ENCODE measurements around the gene MBNL1. TPM values are rescaled to one million over a fixed set of nuclear protein-coding genes. Genes with fewer than 3 reads are reported as not detected.
A peak's percentile ranks its signal among the peaks of the same experiment; 100 is the strongest.
"Not testable (repeated sequence)": the region's sequence is repeated elsewhere in the genome, so short reads cannot be mapped to it uniquely, and the experiment has no call there.

MBNL1 gene
- total RNA-seq, 6 experiments from 2014 or later, result 200 to 291 (median 244) TPM

GRCh38 chr3:152365126-152365525 lies 96.4 kb downstream of the MBNL1 start:
- no peak for DNase-seq
- Mint-ChIP-seq H3K9me3 (peaks cover 14% of the 10 kb centered on the region), H3K36me3 (ENCODE audit: low read depth) (peaks cover 68% of the 10 kb centered on the region), H3K27ac (no peak overlapping the region), H3K4me1 (ENCODE audit: low read depth) (peaks cover 95% of the 10 kb centered on the region), H3K27me3 (ENCODE audit: insufficient read depth) (peaks cover 6% of the 10 kb centered on the region), H3K4me3 (no peak overlapping the region)
- TF ChIP-seq, protein P1, sequence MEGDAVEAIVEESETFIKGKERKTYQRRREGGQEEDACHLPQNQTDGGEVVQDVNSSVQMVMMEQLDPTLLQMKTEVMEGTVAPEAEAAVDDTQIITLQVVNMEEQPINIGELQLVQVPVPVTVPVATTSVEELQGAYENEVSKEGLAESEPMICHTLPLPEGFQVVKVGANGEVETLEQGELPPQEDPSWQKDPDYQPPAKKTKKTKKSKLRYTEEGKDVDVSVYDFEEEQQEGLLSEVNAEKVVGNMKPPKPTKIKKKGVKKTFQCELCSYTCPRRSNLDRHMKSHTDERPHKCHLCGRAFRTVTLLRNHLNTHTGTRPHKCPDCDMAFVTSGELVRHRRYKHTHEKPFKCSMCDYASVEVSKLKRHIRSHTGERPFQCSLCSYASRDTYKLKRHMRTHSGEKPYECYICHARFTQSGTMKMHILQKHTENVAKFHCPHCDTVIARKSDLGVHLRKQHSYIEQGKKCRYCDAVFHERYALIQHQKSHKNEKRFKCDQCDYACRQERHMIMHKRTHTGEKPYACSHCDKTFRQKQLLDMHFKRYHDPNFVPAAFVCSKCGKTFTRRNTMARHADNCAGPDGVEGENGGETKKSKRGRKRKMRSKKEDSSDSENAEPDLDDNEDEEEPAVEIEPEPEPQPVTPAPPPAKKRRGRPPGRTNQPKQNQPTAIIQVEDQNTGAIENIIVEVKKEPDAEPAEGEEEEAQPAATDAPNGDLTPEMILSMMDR (IDR thresholded peaks at IDR 0.05), result no peak

DNA sequence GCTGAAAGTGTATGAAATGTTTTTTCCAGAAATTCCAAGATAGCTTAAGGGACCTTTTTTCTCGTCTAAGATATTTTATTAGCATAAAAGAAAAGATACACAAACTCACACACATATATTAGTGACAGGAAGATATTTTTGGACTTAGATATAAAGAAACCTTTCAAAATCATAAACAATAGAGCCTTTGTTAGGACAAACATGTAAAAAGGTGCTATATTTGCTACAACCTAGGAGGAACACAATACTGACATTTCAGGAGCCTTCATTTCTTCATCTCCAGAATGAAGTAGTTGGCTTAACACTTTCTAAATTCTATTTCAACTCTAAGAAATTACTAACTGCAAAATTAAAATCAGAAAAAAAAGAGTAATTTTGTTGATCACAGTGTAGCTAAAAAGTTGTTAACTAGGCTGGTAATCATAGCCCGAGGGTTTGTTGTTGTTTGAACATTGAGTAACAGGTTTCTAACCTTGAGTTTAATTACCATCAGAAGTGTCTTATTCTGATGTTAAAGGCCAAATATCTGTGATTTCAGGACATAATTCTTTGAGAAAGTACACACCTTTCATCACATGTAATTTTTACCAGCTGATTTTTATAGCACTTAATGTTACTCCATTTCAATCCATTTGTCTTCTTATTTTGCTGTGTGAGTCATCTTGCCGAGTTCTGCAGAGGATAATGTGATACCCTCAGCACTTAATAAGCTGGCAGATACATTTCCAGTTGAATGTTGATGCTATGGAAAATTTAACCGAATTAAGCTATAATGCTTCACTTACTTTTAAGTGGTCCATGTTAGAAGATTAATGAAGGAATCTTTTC lies 97.3 kb downstream of the MBNL1 start:
- H3K9me3 Mint-ChIP-seq, result peaks cover 14% of the 10 kb centered on the region
- peaks cover 5% of the 10 kb centered on the region for H3K27me3 Mint-ChIP-seq (ENCODE audit: insufficient read depth)
- H3K36me3 Mint-ChIP-seq (ENCODE audit: low read depth), result peaks cover 68% of the 10 kb centered on the region
- DNase-seq, result peak; percentile 20
- H3K4me3 Mint-ChIP-seq, result no peak overlapping the region
- H3K4me1 Mint-ChIP-seq (ENCODE audit: low read depth), result peaks cover 95% of the 10 kb centered on the region
- TF ChIP-seq, protein P1 (IDR thresholded peaks at IDR 0.05), result no peak
- no peak overlapping the region; the same call in 1 of the 2 replicates for H3K27ac Mint-ChIP-seq

GRCh38 chr3:152367192-152367591 lies 98.5 kb downstream of the MBNL1 start:
- not testable (repeated sequence) for H3K27ac Mint-ChIP-seq; DNase-seq; H3K27me3 Mint-ChIP-seq (ENCODE audit: insufficient read depth)
- Mint-ChIP-seq H3K4me1 (ENCODE audit: low read depth) (peaks cover 92% of the 10 kb centered on the region), H3K36me3 (ENCODE audit: low read depth) (peaks cover 71% of the 10 kb centered on the region), H3K4me3 (peak overlapping the region; percentile 23; the same call in 1 of the 2 replicates), H3K9me3 (peaks cover 14% of the 10 kb centered on the region)

GRCh38 chr3:152372633-152373032 lies 103.9 kb downstream of the MBNL1 start:
- H3K4me1 Mint-ChIP-seq (ENCODE audit: low read depth), result peaks cover 92% of the 10 kb centered on the region
- not testable (repeated sequence) for H3K4me3 Mint-ChIP-seq; H3K9me3 Mint-ChIP-seq; H3K27me3 Mint-ChIP-seq (ENCODE audit: insufficient read depth); DNase-seq
- H3K27ac Mint-ChIP-seq, result peak overlapping the region; percentile 24; the same call in 1 of the 2 replicates
- peaks cover 59% of the 10 kb centered on the region for H3K36me3 Mint-ChIP-seq (ENCODE audit: low read depth)

GRCh38 chr3:152373379-152373778 lies 104.7 kb downstream of the MBNL1 start:
- peaks cover 89% of the 10 kb centered on the region for H3K4me1 Mint-ChIP-seq (ENCODE audit: low read depth)
- TF ChIP-seq, protein P1 (IDR thresholded peaks at IDR 0.05), result no peak
- no peaks in the 10 kb centered on the region; the same call in none of the 2 replicates for H3K27me3 Mint-ChIP-seq (ENCODE audit: insufficient read depth)
- peaks cover 57% of the 10 kb centered on the region for H3K36me3 Mint-ChIP-seq (ENCODE audit: low read depth)
- H3K9me3 Mint-ChIP-seq, result no peaks in the 10 kb centered on the region
- H3K4me3 Mint-ChIP-seq, result no peak overlapping the region
- H3K27ac Mint-ChIP-seq, result no peak overlapping the region; the same call in 1 of the 2 replicates
- no peak for DNase-seq

DNA sequence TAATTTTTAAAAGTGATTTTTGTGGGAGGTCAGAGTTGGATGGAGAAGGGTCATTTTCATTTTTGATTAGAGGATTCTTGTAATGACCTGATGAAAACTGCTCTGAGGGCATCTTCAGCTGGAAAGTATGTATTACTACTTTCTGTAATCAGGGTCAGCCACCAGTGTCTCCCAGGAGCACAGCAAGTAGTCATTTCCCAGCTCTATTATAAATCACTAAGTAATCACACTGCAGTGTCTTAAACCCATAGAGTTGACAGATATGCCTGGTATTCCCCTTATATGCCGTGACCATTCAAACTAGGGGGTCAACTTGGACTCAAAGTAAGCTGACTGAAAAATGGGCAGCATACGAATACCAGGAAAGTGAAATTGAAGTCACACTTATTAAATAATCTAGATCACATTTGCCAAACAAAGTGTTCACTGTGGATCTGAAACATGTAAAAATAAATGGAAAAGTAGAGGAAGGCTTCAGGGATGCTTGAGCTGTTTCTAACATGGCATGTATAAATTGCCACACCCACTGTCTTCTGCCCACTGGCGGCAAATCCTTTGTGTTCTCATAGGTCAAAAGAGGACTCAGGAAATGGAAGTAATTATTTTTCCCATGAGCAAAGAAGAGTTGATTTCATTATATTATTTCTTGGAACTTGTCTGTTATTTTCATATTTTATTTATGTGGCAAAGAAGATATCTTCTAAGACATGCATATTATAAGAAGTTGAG lies 105.7 kb downstream of the MBNL1 start:
- no peak for DNase-seq
- peaks cover 46% of the 10 kb centered on the region for H3K36me3 Mint-ChIP-seq (ENCODE audit: low read depth)
- H3K4me3 Mint-ChIP-seq, result no peak overlapping the region
- H3K27me3 Mint-ChIP-seq (ENCODE audit: insufficient read depth), result no peaks in the 10 kb centered on the region; the same call in none of the 2 replicates
- H3K9me3 Mint-ChIP-seq, result no peaks in the 10 kb centered on the region
- peaks cover 86% of the 10 kb centered on the region for H3K4me1 Mint-ChIP-seq (ENCODE audit: low read depth)
- H3K27ac Mint-ChIP-seq, result peak overlapping the region; percentile 75
- TF ChIP-seq, protein P1 (IDR thresholded peaks at IDR 0.05), result no peak
